CD8-positive, alpha-beta memory T cell (primary cell): ENCODE measurements around the gene GNAQ. TPM values are rescaled to one million over a fixed set of nuclear protein-coding genes. Genes with fewer than 3 reads are reported as not detected.
"Not testable (repeated sequence)": the region's sequence is repeated elsewhere in the genome, so short reads cannot be mapped to it uniquely, and the experiment has no call there.

Source experiments
- CTCF ChIA-PET: fragments of 350-600 bp; sonication (Branson Sonifier 250); formaldehyde crosslinking; loops from one replicate; lab custom pipeline; 2021; ENCODE audit warnings: antibody characterized with exemption; lab: Charles Lee
- POLR2A ChIA-PET: fragments of 350-600 bp; sonication (Branson Sonifier 250); formaldehyde crosslinking; loops from one replicate; lab custom pipeline; 2021; ENCODE audit warnings: antibody characterized with exemption; lab: Charles Lee
- DNase-seq, 5 donors: peaks; one replicate each; pipeline versions ENCODE4 v3.0.0 to v3.0.0-alpha.2; 2020 to 2022; ENCODE audit warnings: mixed read lengths in 1 of 5
- H3K27ac ChIP-seq: one replicate; pipeline ENCODE4 v1.7.0; 2013; ENCODE audit warnings: low read depth, mild to moderate bottlenecking, low read length, moderate library complexity
- H3K27me3 ChIP-seq: 2 replicates; pipeline ENCODE4 v1.7.0; 2013; ENCODE audit warnings: low read length, mild to moderate bottlenecking; ENCODE audit not compliant: insufficient read depth, poor library complexity, severe bottlenecking
- H3K36me3 ChIP-seq: 2 replicates; pipeline ENCODE4 v1.7.0; 2013; ENCODE audit warnings: mild to moderate bottlenecking, low read length, moderate library complexity; ENCODE audit not compliant: insufficient read depth
- H3K4me1 ChIP-seq: 2 replicates; pipeline ENCODE4 v1.7.0; 2013; ENCODE audit warnings: mild to moderate bottlenecking, low read length, moderate library complexity; ENCODE audit not compliant: insufficient read depth
- H3K4me3 ChIP-seq: 2 replicates; pipeline ENCODE4 v1.7.0; 2013; ENCODE audit warnings: mild to moderate bottlenecking, low read length
- H3K9me3 ChIP-seq: 2 replicates; pipeline ENCODE4 v1.7.0; 2013; ENCODE audit warnings: mild to moderate bottlenecking, low read length
- H3K27ac Mint-ChIP-seq, 8 donors: one replicate each; pipeline ENCODE4 v1.8.0; 2020 to 2021; ENCODE audit warnings: mixed read lengths in 8 of 8, mild to moderate bottlenecking in 6 of 8, inconsistent platforms in 3 of 8, moderate library complexity in 3 of 8
- H3K27me3 Mint-ChIP-seq, 2 donors: one replicate each; pipeline ENCODE4 v1.8.0; 2020 to 2021; ENCODE audit warnings: mixed read lengths in 2 of 2, mild to moderate bottlenecking in 1 of 2, moderate library complexity in 1 of 2
- H3K36me3 Mint-ChIP-seq, 3 donors: one replicate each; pipeline ENCODE4 v1.8.0; 2020 to 2021; ENCODE audit warnings: mixed read lengths in 3 of 3, inconsistent platforms in 1 of 3, mild to moderate bottlenecking in 1 of 3
- H3K4me1 Mint-ChIP-seq, 3 donors: one replicate each; pipeline ENCODE4 v1.8.0; 2020 to 2021; ENCODE audit warnings: mixed read lengths in 3 of 3, inconsistent platforms in 1 of 3, mild to moderate bottlenecking in 1 of 3
- H3K4me3 Mint-ChIP-seq, 7 donors: one replicate each; pipeline ENCODE4 v1.8.0; 2020 to 2021; ENCODE audit warnings: mixed read lengths in 7 of 7, mild to moderate bottlenecking in 6 of 7, moderate library complexity in 4 of 7, inconsistent platforms in 2 of 7
- H3K9me3 Mint-ChIP-seq, 5 donors: one replicate each; pipeline ENCODE4 v1.8.0; 2020 to 2022; ENCODE audit warnings: mixed read lengths in 5 of 5, mild to moderate bottlenecking in 3 of 5, moderate library complexity in 2 of 5, inconsistent platforms in 1 of 5
- polyA plus RNA-seq: library from polyadenylated mRNA; unstranded; fragments of 300-500 nt; fragmentation: Illumina TruSeq; gene quantifications from one replicate; pipeline ENCODE4 v1.2.3, GENCODE V29; 2021
- total RNA-seq, 2 experiments: library from RNA; stranded (reverse); gene quantifications; one replicate each; pipeline ENCODE4 v1.2.3, GENCODE V29; 2021

Gene GNAQ
- total and polyA plus RNA-seq, 3 experiments from 2014 or later = 7.5 to 19.8 (median 17.1) TPM

DNA sequence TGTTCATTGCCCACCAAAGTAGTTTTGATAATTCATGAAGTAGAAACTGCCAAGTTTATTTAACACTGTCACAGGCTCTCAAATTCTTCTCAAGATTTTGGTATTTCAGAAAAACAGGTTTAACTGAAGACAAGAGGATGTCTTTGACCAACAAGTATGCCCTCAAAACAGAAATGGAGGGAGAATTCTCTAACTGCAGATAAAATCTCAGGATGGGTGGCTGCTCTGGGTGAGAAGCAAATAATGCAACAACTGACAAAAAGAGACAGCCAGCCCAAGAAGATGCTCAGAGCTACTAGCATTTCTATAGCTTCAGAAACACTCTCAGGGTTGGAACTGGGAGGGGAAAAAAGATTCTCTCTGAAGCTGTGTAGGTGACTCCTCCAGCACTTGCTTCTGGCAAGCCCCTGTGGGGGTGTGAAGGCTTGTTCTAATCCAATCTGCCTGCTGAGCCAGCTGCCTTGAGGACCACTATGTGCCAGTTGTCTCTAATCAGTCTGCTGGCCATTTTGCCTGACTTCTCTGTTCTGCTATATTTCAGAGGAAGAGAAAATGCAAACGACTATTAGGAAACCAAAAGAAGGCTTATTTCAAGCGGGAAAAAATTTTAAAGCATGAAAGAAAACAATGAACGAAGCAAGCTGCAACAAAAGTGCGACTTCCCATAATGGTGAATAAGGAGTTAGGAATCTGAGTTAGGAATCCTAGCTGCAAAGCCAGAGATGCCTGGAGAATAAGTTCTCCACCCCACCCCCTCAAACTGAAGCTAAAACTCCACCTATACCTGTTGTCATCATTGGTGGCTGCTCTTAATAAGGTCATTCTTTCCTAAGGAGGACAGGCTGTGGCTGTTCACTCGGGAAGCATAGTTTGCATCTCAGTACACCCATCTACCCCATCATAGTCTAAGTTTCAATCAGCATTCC, 147.5 kb downstream of the GNAQ start:
- Mint-ChIP-seq H3K4me1 (peaks cover 2 to 14% (median 3%) of the 10 kb centered on the region in 3 donors), H3K27me3 (no peaks in the 10 kb centered on the region), H3K36me3 (peaks cover 0 to 3% (median 0%) of the 10 kb centered on the region in 3 donors), H3K4me3 (no peak overlapping the region), H3K9me3 (no peaks in the 10 kb centered on the region), H3K27ac (no peak overlapping the region)
- H3K4me1 ChIP-seq = no peaks in the 10 kb centered on the region
- H3K27me3 ChIP-seq = no peaks in the 10 kb centered on the region
- H3K36me3 ChIP-seq = no peaks in the 10 kb centered on the region
- H3K4me3 ChIP-seq = no peak overlapping the region
- CTCF ChIA-PET = no interaction called here
- H3K27ac ChIP-seq = no peak overlapping the region
- POLR2A ChIA-PET = no interaction called here
- DNase-seq = no peak
- no peaks in the 10 kb centered on the region for H3K9me3 ChIP-seq

DNA sequence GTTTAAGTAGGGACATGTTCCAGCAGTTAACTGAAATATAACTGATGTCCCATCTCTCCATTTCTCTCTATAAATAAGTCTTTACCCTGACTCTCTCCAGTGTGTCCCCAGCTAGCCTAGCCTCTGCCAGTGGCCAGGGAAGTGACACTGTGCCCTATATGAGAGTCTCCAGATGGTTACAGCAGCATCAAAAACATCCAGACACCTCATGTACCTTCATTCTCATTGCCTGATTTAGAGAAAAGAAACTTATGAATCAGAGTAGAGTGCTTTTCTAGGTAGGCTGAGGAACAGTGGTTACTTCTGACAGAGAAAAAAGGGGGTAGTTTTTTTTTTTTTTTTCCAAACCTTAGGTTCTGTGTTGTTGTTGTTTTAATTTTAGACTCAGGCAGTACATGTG, 148.5 kb downstream of the GNAQ start:
- ChIA-PET CTCF (no interaction called here), POLR2A (no interaction called here)
- Histone ChIP-seq H3K27me3 (no peaks in the 10 kb centered on the region), H3K4me1 (no peaks in the 10 kb centered on the region), H3K36me3 (no peaks in the 10 kb centered on the region), H3K4me3 (no peak overlapping the region), H3K27ac (no peak overlapping the region), H3K9me3 (no peaks in the 10 kb centered on the region)
- Mint-ChIP-seq H3K36me3 (peaks cover 0 to 3% (median 0%) of the 10 kb centered on the region in 3 donors), H3K27ac (no peak overlapping the region), H3K9me3 (no peaks in the 10 kb centered on the region), H3K4me1 (peaks cover 2 to 14% (median 3%) of the 10 kb centered on the region in 3 donors), H3K27me3 (no peaks in the 10 kb centered on the region), H3K4me3 (no peak overlapping the region)
- DNase-seq = no peak

DNA sequence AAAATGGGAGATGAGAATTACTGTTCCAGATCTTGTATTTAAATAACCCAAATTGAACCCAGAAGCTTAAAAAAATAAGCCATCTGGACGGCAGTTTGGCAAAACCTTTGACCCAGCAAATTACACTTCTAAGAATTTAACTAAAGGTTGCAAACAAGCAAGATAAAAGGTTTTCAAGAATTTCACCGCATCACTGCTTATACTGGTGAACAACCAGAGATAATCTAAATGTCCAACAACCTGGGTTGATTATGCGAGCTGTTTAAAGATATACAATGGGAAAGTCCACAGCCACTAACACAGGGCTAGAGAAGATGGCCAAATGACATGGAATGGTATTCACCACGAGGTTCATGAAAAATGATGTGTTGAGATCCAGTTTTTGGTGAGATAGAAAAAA, 149.3 kb downstream of the GNAQ start:
- Histone ChIP-seq H3K9me3 (no peaks in the 10 kb centered on the region), H3K4me3 (no peak overlapping the region), H3K36me3 (no peaks in the 10 kb centered on the region), H3K4me1 (no peaks in the 10 kb centered on the region), H3K27me3 (no peaks in the 10 kb centered on the region), H3K27ac (no peak overlapping the region)
- Mint-ChIP-seq H3K4me3 (no peak overlapping the region), H3K27me3 (no peaks in the 10 kb centered on the region), H3K36me3 (peaks cover 0 to 3% (median 2%) of the 10 kb centered on the region in 3 donors), H3K27ac (no peak overlapping the region), H3K4me1 (peaks cover 3 to 14% (median 3%) of the 10 kb centered on the region in 3 donors), H3K9me3 (no peaks in the 10 kb centered on the region)
- no peak for DNase-seq
- CTCF ChIA-PET = no interaction called here
- POLR2A ChIA-PET = no interaction called here

DNA sequence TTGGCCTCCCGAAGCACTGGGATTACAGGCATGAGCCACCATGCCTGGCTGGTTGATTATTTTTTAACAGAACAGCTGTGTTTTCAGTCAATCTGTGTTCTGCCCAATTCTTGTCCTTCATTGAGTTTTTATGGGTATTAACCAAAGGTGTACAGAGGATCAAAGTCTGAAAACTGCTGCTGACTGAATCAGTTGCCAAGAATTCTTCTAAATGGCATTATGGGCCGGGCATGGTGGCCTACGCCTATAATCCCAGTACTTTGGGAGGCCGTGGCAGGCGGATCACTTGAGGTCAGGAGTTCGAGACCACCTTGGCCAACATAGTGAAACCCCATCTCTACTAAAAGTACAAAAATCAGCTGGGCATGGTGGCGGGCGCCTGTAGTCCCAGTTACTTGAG, 150.0 kb downstream of the GNAQ start:
- H3K36me3 Mint-ChIP-seq, H3K36me3 ChIP-seq, H3K4me3 ChIP-seq, H3K4me3 Mint-ChIP-seq, CTCF ChIA-PET, POLR2A ChIA-PET, H3K27ac Mint-ChIP-seq, DNase-seq, H3K27me3 Mint-ChIP-seq, H3K4me1 ChIP-seq, H3K27ac ChIP-seq, H3K9me3 Mint-ChIP-seq, H3K9me3 ChIP-seq, H3K27me3 ChIP-seq: not testable (repeated sequence)
- peaks cover 3 to 14% (median 3%) of the 10 kb centered on the region in 3 donors for H3K4me1 Mint-ChIP-seq

DNA sequence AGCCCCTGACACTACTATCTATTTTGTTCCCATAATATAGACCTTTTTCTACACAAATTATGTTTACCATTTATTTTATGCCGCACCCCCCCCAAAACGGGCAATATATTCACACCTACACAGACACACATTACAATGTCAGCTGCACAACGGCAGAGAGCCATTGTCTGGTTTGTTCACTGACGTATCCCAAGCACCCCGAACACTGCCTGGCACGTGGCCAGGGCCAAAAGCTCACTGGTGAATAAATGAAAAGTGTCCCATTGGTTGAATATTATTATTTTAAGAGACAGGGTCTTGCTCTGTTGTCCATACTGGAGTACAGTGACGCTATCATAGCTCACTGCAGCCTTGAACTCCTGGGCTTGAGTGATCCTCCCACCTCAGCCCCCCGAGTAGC, 150.5 kb downstream of the GNAQ start:
- Mint-ChIP-seq H3K4me3 (no peak overlapping the region), H3K36me3 (peaks cover 0 to 3% (median 2%) of the 10 kb centered on the region in 3 donors), H3K4me1 (peaks cover 3 to 14% (median 3%) of the 10 kb centered on the region in 3 donors), H3K27me3 (no peaks in the 10 kb centered on the region), H3K27ac (no peak overlapping the region), H3K9me3 (no peaks in the 10 kb centered on the region)
- Histone ChIP-seq H3K4me1 (no peaks in the 10 kb centered on the region), H3K27me3 (no peaks in the 10 kb centered on the region), H3K27ac (no peak overlapping the region), H3K4me3 (no peak overlapping the region), H3K36me3 (no peaks in the 10 kb centered on the region), H3K9me3 (no peaks in the 10 kb centered on the region)
- ChIA-PET CTCF (no interaction called here), POLR2A (no interaction called here)
- no peak for DNase-seq

DNA sequence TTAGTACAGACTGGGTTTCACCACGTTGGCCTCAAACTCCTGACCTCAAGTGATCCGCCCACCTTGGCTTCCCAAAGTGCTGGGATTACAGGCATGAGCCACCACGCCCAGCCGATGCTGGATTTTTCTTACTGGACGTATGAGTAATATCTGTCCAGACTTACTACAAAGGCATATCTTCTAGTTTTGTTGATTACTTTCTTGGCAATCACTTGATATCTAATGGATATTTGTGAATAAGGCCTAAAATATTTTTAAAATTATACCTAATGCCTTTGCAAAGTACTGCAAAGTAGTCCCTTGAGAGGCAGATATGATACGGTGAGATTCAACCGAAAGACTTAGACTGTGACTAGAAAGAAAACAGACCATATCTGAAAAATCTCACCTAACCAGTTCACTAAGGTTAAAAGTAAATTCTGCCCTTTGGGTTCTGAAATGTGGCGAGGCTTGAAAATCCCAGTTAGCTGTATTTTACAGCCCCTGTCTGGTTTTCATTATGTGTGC, 152.1 kb downstream of the GNAQ start:
- Mint-ChIP-seq H3K4me3 (no peak overlapping the region), H3K36me3 (peaks cover 0 to 3% (median 2%) of the 10 kb centered on the region in 3 donors), H3K9me3 (no peaks in the 10 kb centered on the region), H3K27me3 (no peaks in the 10 kb centered on the region), H3K4me1 (peaks cover 1 to 11% (median 3%) of the 10 kb centered on the region in 3 donors), H3K27ac (no peak overlapping the region)
- Histone ChIP-seq H3K36me3 (no peaks in the 10 kb centered on the region), H3K9me3 (no peaks in the 10 kb centered on the region), H3K27me3 (no peaks in the 10 kb centered on the region), H3K4me1 (no peaks in the 10 kb centered on the region), H3K4me3 (no peak overlapping the region), H3K27ac (no peak overlapping the region)
- CTCF ChIA-PET = no interaction called here
- no peak for DNase-seq
- POLR2A ChIA-PET = no interaction called here

DNA sequence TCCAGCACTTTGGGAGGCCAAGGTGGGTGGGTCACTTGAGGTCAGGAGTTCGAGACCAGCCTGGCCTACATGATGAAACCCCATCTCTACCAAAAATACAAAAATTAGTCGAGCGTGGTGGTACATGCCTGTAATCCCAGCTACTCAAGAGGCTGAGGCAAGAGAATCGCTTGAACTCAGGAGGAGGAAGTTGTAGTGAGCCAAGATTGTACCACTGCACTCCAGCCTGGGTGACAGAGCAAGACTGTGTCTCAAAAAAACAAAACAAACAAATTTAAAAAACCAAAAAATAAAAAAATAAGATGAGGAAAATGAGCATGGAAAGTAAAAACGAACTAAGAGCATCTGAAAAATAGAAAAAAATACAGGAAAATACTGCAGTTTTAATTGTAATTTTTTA, 152.8 kb downstream of the GNAQ start:
- H3K36me3 Mint-ChIP-seq, CTCF ChIA-PET, H3K27ac Mint-ChIP-seq, H3K9me3 Mint-ChIP-seq, H3K27me3 Mint-ChIP-seq, H3K27ac ChIP-seq, POLR2A ChIA-PET, H3K4me1 Mint-ChIP-seq, H3K27me3 ChIP-seq, DNase-seq, H3K4me3 ChIP-seq, H3K4me3 Mint-ChIP-seq, H3K9me3 ChIP-seq, H3K4me1 ChIP-seq, H3K36me3 ChIP-seq: not testable (repeated sequence)

DNA sequence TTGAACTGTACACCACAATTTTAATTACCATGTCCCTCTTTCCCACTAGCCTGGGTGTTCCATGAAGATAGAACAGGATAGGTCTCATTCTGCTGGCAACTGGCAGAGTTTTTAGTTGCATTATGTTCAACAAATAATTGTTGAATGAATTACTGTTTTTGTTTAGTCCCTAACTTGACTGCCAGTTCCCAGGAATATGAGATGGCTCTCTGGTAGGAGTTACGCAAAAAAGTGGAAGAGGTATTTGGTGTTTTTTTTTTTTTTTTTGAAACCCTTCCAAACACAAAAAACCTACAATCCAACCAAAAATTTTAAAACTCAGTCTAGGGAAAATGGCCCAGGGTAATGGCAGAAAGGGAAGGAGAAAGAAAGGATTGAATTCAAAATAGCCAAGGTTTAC, 153.6 kb downstream of the GNAQ start:
- H3K4me1 Mint-ChIP-seq = peaks cover 2 to 4% (median 3%) of the 10 kb centered on the region in 3 donors
- H3K36me3 Mint-ChIP-seq = peaks cover 2 to 7% (median 5%) of the 10 kb centered on the region in 3 donors
- no peak for DNase-seq

More for the DNA sequence above, 153.6 kb downstream of the GNAQ start:
- no peak overlapping the region for H3K4me3 Mint-ChIP-seq
- Histone ChIP-seq H3K4me3 (no peak overlapping the region), H3K27me3 (no peaks in the 10 kb centered on the region), H3K4me1 (no peaks in the 10 kb centered on the region), H3K36me3 (no peaks in the 10 kb centered on the region), H3K27ac (no peak overlapping the region), H3K9me3 (no peaks in the 10 kb centered on the region)
- H3K27me3 Mint-ChIP-seq = no peaks in the 10 kb centered on the region
- no peaks in the 10 kb centered on the region for H3K9me3 Mint-ChIP-seq
- H3K27ac Mint-ChIP-seq = no peak overlapping the region
- ChIA-PET CTCF (no interaction called here), POLR2A (no interaction called here)
